Astrocyte (in vitro differentiated cells and primary cell): ENCODE results near the gene PLEKHA6.

Source experiments
- CTCF ChIP-seq: IDR thresholded peaks from 2 replicates; pipeline ENCODE4 v1.5.1; 2011; ENCODE audit warnings: low read depth, mild to moderate bottlenecking, inconsistent platforms, low read length, moderate library complexity; ENCODE audit not compliant: insufficient read depth
- EZH2 ChIP-seq: IDR thresholded peaks from 2 replicates; pipeline ENCODE4 v1.6.1; 2012; ENCODE audit warnings: mild to moderate bottlenecking, low read length, inconsistent platforms; ENCODE audit not compliant: insufficient read depth

GRCh38 chr1:204256531-204256930 is 103.2 kb downstream of the PLEKHA6 start:
- TF ChIP-seq CTCF, result no peak
- no peak for TF ChIP-seq EZH2
